ENCODE data around the gene PSME3. TPM values are rescaled to one million over a fixed set of nuclear protein-coding genes. Genes with fewer than 3 reads are reported as not detected.

Gene PSME3
- total and polyA plus RNA-seq, 2 of the 13 experiments (the other 11 are each of a cell fraction or from before 2014, with no cell fraction given), result 66.3 to 135 TPM

- FAIRE-seq, result no peak
- H3K9me3 ChIP-seq (ENCODE audit: low read length), result no peaks in the 10 kb centered on the region
- H3K27me3 ChIP-seq (ENCODE audit: control insufficient read depth in 1 of 2, insufficient read depth in 2 of 2, low read length in 2 of 2), result no peaks in the 10 kb centered on the region
- no TSS peak for BruUV-seq (replicated peaks)
- peaks cover 46% of the 10 kb centered on the region for H3K4me1 ChIP-seq (ENCODE audit: insufficient read depth, low read length)
- H3K27ac ChIP-seq (ENCODE audit: extremely low read length, insufficient read depth, low read length), result no peak overlapping the region
- CTCF ChIA-PET (ENCODE audit: low intra/inter-chr PET ratio, low total read pairs), result no interaction called here
- no peak overlapping the region for H3K9ac ChIP-seq (ENCODE audit: insufficient read depth, low read depth, low read length)
- H3K79me2 ChIP-seq (ENCODE audit: insufficient read depth, low read length), result no peaks in the 10 kb centered on the region
- no peaks in the 10 kb centered on the region for H4K20me1 ChIP-seq (ENCODE audit: insufficient read depth, low read length)
- in situ Hi-C loops (cut with HindIII; ENCODE audit: extremely low pct_ligation_motif_present, low pct_unique_long_range_greater_than_20kb) (loop anchor here (10.0 kb wide), 1 partner anchor 137 kb away; the partner anchor contains the start of genes PTGES3L and RUNDC1), intact Hi-C loops (cut with micrococcal nuclease; ENCODE audit: unreplicated experiment) (no loop called here)
- 92% methylated on average over 3 of the region's 3 CpGs for WGBS (ENCODE audit: low lambda C conversion rate)
- DNase-seq (ENCODE audit: low spot score), result no peak
- no peak overlapping the region for H3K4me2 ChIP-seq (ENCODE audit: low read depth, low read length)
- no peak overlapping the region for H3K4me3 ChIP-seq (replicated peaks in 1 of 3; ENCODE audit: insufficient read depth in 1 of 3, low read depth in 2 of 3, low read length in 3 of 3)
- POLR2A ChIA-PET, result interaction anchor here (0.6 to 3.7 kb wide), 6 partner anchors 15 to 107 kb away, joined by 3 to 12 read pairs (median 4); partner anchors contain the start of gene PSME3
- H3K36me3 ChIP-seq (replicated peaks in 1 of 2; ENCODE audit: control insufficient read depth in 1 of 2, insufficient read depth in 2 of 2, low read length in 2 of 2), result peaks cover 19 to 25% of the 10 kb centered on the region in 2 experiments
- TF ChIP-seq RNF2 (conservative IDR thresholded peaks at IDR 0.05; ENCODE audit: low read depth) (no peak), PHF21A (CRISPR knock-in tag; IDR thresholded peaks at IDR 0.05) (no peak), KMT2B (CRISPR knock-in tag; IDR thresholded peaks at IDR 0.05) (no peak), CHD4 (IDR thresholded peaks at IDR 0.05; ENCODE audit: borderline replicate concordance, low read length) (no peak), EP300 (IDR thresholded peaks at IDR 0.05; ENCODE audit: low read depth in 2 of 2, low read length in 2 of 2) (no peak), EP300 (CRISPR knock-in tag; IDR thresholded peaks at IDR 0.05; ENCODE audit: borderline replicate concordance) (no peak), ZSCAN9 (CRISPR knock-in tag; IDR thresholded peaks at IDR 0.05; ENCODE audit: borderline replicate concordance) (no peak), MTERF4 (CRISPR knock-in tag; IDR thresholded peaks at IDR 0.05) (no peak), ZNF232 (CRISPR knock-in tag; IDR thresholded peaks at IDR 0.05; ENCODE audit: borderline replicate concordance) (no peak)
- TF ChIP-seq, protein P1, sequence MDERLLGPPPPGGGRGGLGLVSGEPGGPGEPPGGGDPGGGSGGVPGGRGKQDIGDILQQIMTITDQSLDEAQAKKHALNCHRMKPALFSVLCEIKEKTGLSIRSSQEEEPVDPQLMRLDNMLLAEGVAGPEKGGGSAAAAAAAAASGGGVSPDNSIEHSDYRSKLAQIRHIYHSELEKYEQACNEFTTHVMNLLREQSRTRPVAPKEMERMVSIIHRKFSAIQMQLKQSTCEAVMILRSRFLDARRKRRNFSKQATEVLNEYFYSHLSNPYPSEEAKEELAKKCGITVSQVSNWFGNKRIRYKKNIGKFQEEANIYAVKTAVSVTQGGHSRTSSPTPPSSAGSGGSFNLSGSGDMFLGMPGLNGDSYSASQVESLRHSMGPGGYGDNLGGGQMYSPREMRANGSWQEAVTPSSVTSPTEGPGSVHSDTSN (CRISPR knock-in tag; IDR thresholded peaks at IDR 0.05), result no peak
- TF ChIP-seq, protein P2, sequence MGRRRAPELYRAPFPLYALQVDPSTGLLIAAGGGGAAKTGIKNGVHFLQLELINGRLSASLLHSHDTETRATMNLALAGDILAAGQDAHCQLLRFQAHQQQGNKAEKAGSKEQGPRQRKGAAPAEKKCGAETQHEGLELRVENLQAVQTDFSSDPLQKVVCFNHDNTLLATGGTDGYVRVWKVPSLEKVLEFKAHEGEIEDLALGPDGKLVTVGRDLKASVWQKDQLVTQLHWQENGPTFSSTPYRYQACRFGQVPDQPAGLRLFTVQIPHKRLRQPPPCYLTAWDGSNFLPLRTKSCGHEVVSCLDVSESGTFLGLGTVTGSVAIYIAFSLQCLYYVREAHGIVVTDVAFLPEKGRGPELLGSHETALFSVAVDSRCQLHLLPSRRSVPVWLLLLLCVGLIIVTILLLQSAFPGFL (CRISPR knock-in tag; IDR thresholded peaks at IDR 0.05), result no peak
- TF ChIP-seq, protein P3, sequence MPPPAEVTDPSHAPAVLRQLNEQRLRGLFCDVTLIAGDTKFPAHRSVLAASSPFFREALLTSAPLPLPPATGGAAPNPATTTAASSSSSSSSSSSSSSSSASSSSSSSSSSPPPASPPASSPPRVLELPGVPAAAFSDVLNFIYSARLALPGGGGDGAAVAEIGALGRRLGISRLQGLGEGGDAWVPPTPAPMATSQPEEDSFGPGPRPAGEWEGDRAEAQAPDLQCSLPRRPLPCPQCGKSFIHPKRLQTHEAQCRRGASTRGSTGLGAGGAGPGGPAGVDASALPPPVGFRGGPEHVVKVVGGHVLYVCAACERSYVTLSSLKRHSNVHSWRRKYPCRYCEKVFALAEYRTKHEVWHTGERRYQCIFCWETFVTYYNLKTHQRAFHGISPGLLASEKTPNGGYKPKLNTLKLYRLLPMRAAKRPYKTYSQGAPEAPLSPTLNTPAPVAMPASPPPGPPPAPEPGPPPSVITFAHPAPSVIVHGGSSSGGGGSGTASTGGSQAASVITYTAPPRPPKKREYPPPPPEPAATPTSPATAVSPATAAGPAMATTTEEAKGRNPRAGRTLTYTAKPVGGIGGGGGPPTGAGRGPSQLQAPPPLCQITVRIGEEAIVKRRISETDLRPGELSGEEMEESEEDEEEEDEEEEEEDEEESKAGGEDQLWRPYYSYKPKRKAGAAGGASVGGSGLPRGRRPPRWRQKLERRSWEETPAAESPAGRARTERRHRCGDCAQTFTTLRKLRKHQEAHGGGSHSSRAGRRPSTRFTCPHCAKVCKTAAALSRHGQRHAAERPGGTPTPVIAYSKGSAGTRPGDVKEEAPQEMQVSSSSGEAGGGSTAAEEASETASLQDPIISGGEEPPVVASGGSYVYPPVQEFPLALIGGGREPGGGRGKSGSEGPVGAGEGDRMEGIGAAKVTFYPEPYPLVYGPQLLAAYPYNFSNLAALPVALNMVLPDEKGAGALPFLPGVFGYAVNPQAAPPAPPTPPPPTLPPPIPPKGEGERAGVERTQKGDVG (CRISPR knock-in tag; IDR thresholded peaks at IDR 0.05; ENCODE audit: borderline replicate concordance), result no peak
- ATAC-seq, result no peak
- no peak overlapping the region for H2AFZ ChIP-seq (ENCODE audit: low read length)
Observed at GRCh38 chr17:42848093-42848492, 14.9 kb downstream of the PSME3 start.

Measured in HepG2 (cell line).